ENCODE measurements around the gene PDIA2. TPM values are rescaled to one million over a fixed set of nuclear protein-coding genes. Genes with fewer than 3 reads are reported as not detected.

The PDIA2 gene
- total RNA-seq, 1 experiment from 2014 or later = not detected

DNA sequence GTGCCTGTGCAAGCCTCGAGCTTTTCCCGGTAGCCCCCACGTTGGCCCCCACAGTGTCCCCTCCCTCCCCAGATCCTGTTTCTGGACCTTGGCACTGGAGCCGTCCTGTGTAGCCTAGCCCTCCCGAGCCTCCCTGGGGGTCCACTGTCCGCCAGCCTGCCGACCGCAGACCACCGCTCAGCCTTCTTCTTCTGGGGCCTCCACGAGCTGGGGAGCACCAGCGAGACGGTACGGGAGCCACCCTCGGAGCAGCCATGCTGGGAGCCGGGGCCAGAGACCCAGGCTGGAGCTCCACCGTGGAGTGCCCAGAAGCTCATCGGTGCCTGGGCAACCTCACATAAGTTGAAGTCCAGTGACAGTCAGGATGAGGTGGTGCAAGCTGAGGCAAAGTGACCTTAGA is 19.0 kb upstream of the PDIA2 start:
- H3K27ac Mint-ChIP-seq (ENCODE audit: unreplicated experiment) = no peak overlapping the region
- no TSS peak for BruUV-seq (replicated peaks)
- no peaks in the 10 kb centered on the region for H3K27me3 Mint-ChIP-seq (ENCODE audit: unreplicated experiment)
- intact Hi-C loops (cut with micrococcal nuclease; ENCODE audit: unreplicated experiment) = no loop called here
- TF ChIP-seq, protein P1, sequence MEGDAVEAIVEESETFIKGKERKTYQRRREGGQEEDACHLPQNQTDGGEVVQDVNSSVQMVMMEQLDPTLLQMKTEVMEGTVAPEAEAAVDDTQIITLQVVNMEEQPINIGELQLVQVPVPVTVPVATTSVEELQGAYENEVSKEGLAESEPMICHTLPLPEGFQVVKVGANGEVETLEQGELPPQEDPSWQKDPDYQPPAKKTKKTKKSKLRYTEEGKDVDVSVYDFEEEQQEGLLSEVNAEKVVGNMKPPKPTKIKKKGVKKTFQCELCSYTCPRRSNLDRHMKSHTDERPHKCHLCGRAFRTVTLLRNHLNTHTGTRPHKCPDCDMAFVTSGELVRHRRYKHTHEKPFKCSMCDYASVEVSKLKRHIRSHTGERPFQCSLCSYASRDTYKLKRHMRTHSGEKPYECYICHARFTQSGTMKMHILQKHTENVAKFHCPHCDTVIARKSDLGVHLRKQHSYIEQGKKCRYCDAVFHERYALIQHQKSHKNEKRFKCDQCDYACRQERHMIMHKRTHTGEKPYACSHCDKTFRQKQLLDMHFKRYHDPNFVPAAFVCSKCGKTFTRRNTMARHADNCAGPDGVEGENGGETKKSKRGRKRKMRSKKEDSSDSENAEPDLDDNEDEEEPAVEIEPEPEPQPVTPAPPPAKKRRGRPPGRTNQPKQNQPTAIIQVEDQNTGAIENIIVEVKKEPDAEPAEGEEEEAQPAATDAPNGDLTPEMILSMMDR (IDR thresholded peaks at IDR 0.05; ENCODE audit: unreplicated experiment) = no peak
- no peak overlapping the region for H3K4me3 Mint-ChIP-seq (ENCODE audit: low read depth, unreplicated experiment)
- H3K36me3 Mint-ChIP-seq (ENCODE audit: insufficient read depth, unreplicated experiment) = peaks cover 59% of the 10 kb centered on the region
- H3K4me1 Mint-ChIP-seq (ENCODE audit: low read depth, unreplicated experiment) = peaks cover 26% of the 10 kb centered on the region
- CTCF ChIA-PET = interaction anchor here (0.7 kb wide), 1 partner anchor 15 kb away, joined by 3 read pairs; no protein-coding TSS in a partner anchor
- no peaks in the 10 kb centered on the region for H3K9me3 Mint-ChIP-seq (ENCODE audit: low read depth, unreplicated experiment)
- no peak for DNase-seq

DNA sequence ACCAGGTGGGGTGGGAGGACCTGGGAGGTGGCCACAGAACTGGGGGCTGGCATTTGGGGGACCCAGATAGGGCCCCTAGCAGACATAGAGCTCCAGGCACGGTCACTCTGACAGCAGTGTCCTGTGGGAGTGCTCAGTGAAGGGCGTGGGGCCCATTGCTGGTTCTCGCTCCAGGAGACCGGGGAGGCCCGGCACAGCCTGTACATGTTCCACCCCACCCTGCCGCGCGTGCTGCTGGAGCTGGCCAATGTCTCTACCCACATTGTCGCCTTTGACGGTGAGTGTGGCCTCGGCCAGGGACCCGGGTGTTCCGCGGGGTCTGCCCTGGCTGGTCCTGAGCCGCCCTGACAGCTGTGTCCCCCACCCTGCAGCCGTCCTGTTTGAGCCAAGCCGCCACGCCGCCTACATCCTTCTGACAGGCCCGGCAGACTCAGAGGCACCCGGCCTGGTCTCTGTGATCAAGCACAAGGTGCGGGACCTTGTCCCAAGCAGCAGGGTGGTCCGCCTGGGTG is 18.5 kb upstream of the PDIA2 start:
- Mint-ChIP-seq H3K4me1 (ENCODE audit: low read depth, unreplicated experiment) (peaks cover 27% of the 10 kb centered on the region), H3K36me3 (ENCODE audit: insufficient read depth, unreplicated experiment) (peaks cover 59% of the 10 kb centered on the region), H3K27ac (ENCODE audit: unreplicated experiment) (no peak overlapping the region), H3K27me3 (ENCODE audit: unreplicated experiment) (no peaks in the 10 kb centered on the region), H3K4me3 (ENCODE audit: low read depth, unreplicated experiment) (no peak overlapping the region), H3K9me3 (ENCODE audit: low read depth, unreplicated experiment) (no peaks in the 10 kb centered on the region)
- TF ChIP-seq, protein P1 (IDR thresholded peaks at IDR 0.05; ENCODE audit: unreplicated experiment) = no peak
- no peak for DNase-seq
- intact Hi-C loops (cut with micrococcal nuclease; ENCODE audit: unreplicated experiment) = no loop called here
- CTCF ChIA-PET = interaction anchor here (0.6 to 0.7 kb wide), 2 partner anchors 12 to 14 kb away, joined by 3 read pairs; no protein-coding TSS in a partner anchor
- no TSS peak for BruUV-seq (replicated peaks)

- CTCF ChIA-PET = interaction anchor here (0.6 to 1.4 kb wide), 3 partner anchors 13 to 97 kb away, joined by 3 to 4 read pairs (median 3); no protein-coding TSS in a partner anchor
- Mint-ChIP-seq H3K9me3 (ENCODE audit: low read depth, unreplicated experiment) (no peaks in the 10 kb centered on the region), H3K27ac (ENCODE audit: unreplicated experiment) (no peak overlapping the region), H3K4me1 (ENCODE audit: low read depth, unreplicated experiment) (peaks cover 27% of the 10 kb centered on the region), H3K27me3 (ENCODE audit: unreplicated experiment) (no peaks in the 10 kb centered on the region), H3K4me3 (ENCODE audit: low read depth, unreplicated experiment) (no peak overlapping the region), H3K36me3 (ENCODE audit: insufficient read depth, unreplicated experiment) (peaks cover 58% of the 10 kb centered on the region)
- intact Hi-C loops (cut with micrococcal nuclease; ENCODE audit: unreplicated experiment) = no loop called here
- TF ChIP-seq, protein P1 (IDR thresholded peaks at IDR 0.05; ENCODE audit: unreplicated experiment) = no peak
- DNase-seq = no peak
- no TSS peak for BruUV-seq (replicated peaks)
Measured at GRCh38 chr16:265002-265529, 17.9 kb upstream of the PDIA2 start.

DNA sequence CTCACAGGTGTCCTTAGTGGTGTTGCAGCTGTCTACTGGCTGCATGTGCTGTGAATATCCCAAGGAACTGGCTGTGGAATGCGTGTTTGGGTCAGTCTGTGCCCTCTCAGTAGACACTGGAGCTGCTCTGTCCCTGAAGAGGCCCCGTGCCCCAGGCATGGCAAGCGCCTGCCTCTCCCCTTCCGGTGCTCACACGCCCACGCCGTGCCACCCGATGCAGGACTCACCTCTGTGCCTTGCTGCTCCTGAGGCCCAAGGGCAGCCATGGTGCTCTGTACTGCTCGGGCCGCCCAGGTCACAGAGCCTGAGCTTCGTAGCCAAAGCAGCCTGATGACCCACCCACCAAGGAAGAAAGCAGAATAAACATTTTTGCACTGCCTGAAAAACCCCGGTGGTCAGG is 17.3 kb upstream of the PDIA2 start:
- intact Hi-C loops (cut with micrococcal nuclease; ENCODE audit: unreplicated experiment) = no loop called here
- H3K4me3 Mint-ChIP-seq (ENCODE audit: low read depth, unreplicated experiment) = peak overlapping the region; percentile 39
- no peaks in the 10 kb centered on the region for H3K27me3 Mint-ChIP-seq (ENCODE audit: unreplicated experiment)
- H3K9me3 Mint-ChIP-seq (ENCODE audit: low read depth, unreplicated experiment) = no peaks in the 10 kb centered on the region
- peak overlapping the region; percentile 43 for H3K27ac Mint-ChIP-seq (ENCODE audit: unreplicated experiment)
- TF ChIP-seq, protein P1 (IDR thresholded peaks at IDR 0.05; ENCODE audit: unreplicated experiment) = no peak
- CTCF ChIA-PET = interaction anchor here (1.2 to 1.4 kb wide), 2 partner anchors 87 to 96 kb away, joined by 3 to 4 read pairs; no protein-coding TSS in a partner anchor
- DNase-seq = no peak
- peaks cover 27% of the 10 kb centered on the region for H3K4me1 Mint-ChIP-seq (ENCODE audit: low read depth, unreplicated experiment)
- BruUV-seq (replicated peaks) = TSS peak; percentile 64
- H3K36me3 Mint-ChIP-seq (ENCODE audit: insufficient read depth, unreplicated experiment) = peaks cover 51% of the 10 kb centered on the region

All from Calu3 (cell line).